H1 (cell line): ENCODE measurements around the gene RGS3.

ENCODE experiments used
- ASH2L ChIP-seq: fragments of 200-600, 300-600 bp; sonication (generic); IDR thresholded peaks from one replicate; pipeline ENCODE4 v1.7.1; 2017; ENCODE audit warnings: low read length
- CBX8 ChIP-seq: fragments of 300-800, 300-1000 bp; sonication (generic); IDR thresholded peaks from 2 replicates; pipeline ENCODE4 v1.7.1; 2016; ENCODE audit warnings: low read depth, low read length, borderline replicate concordance
- EZH2 ChIP-seq: fragments of 200-600 bp; sonication (generic); IDR thresholded peaks from 2 replicates; pipeline ENCODE4 v1.7.1; 2012; ENCODE audit warnings: low read depth, mild to moderate bottlenecking, moderate library complexity, low read length, inconsistent platforms; ENCODE audit not compliant: severe bottlenecking
- GABPA ChIP-seq: IDR thresholded peaks from 2 replicates; pipeline ENCODE4 v1.6.1; 2011; ENCODE audit warnings: mild to moderate bottlenecking, low read length, moderate library complexity, borderline replicate concordance; ENCODE audit not compliant: insufficient read depth
- JUN ChIP-seq: IDR thresholded peaks from 2 replicates; pipeline ENCODE4 v1.6.1; 2011; ENCODE audit warnings: low read depth, mild to moderate bottlenecking, improper control_type of control experiment, low read length
- NANOG ChIP-seq: IDR thresholded peaks from 2 replicates; pipeline ENCODE4 v1.6.1; 2011; ENCODE audit warnings: low read length, low read depth, mild to moderate bottlenecking, inconsistent platforms; ENCODE audit not compliant: insufficient read depth, poor library complexity, severe bottlenecking
- NRF1 ChIP-seq: IDR thresholded peaks from 2 replicates; pipeline ENCODE4 v1.6.1; 2011; ENCODE audit warnings: mild to moderate bottlenecking, low read depth, low read length, improper control_type of control experiment
- POLR2AphosphoS5 ChIP-seq: IDR thresholded peaks from 2 replicates; pipeline ENCODE4 v1.6.1; 2011; ENCODE audit warnings: low read depth, low read length
- RAD21 ChIP-seq, 2 experiments: IDR thresholded peaks in 1 of 2; conservative IDR thresholded peaks in 1 of 2; 2 replicates each; pipeline ENCODE4 v1.6.1; 2011; ENCODE audit warnings: low read depth in 2 of 2, low read length in 2 of 2, improper control_type of control experiment in 1 of 2, inconsistent platforms in 1 of 2, mild to moderate bottlenecking in 1 of 2, moderate library complexity in 1 of 2
- SP1 ChIP-seq: IDR thresholded peaks from 2 replicates; pipeline ENCODE4 v1.6.1; 2011; ENCODE audit warnings: low read depth, low read length
- TF ChIP-seq, protein P1 (sequence below), 3 experiments: IDR thresholded peaks; 1 replicate in 2 of 3; 2 replicates in 1 of 3; pipeline versions ENCODE4 v1.5.1 to v1.6.1; 2011; ENCODE audit warnings: low read length in 3 of 3, mild to moderate bottlenecking in 3 of 3, inconsistent platforms in 2 of 3, low read depth in 1 of 3, moderate library complexity in 1 of 3; ENCODE audit not compliant: insufficient read depth in 1 of 3; ENCODE audit errors: control extremely low read depth in 1 of 3

DNA sequence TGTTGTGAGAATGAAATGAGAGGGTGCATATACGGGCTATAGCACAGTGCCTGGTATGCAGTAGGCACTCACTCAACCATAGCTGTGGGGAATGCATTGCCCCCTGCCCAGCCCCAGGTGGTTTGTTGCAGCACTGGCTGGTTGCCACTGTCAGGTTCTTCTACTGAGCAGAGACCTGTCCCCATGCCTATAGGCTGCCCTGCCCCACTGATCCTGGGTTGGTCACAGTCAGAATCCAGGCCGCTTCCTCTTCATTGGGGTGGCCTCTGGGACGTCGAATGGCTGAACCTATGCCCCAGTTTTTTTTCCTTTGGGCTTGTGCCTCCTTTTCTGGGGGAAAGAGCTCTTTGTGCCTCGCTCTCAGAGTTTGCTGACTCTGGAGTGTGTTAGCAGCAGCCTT lies 74.6 kb downstream of the RGS3 start:
- TF ChIP-seq EZH2, result no peak
- no peak for TF ChIP-seq RAD21 (IDR thresholded peaks at IDR 0.05 in 1 of 2, conservative IDR thresholded peaks at IDR 0.05 in 1 of 2; ENCODE audit: low read depth in 2 of 2, low read length in 2 of 2)
- TF ChIP-seq, protein P1, sequence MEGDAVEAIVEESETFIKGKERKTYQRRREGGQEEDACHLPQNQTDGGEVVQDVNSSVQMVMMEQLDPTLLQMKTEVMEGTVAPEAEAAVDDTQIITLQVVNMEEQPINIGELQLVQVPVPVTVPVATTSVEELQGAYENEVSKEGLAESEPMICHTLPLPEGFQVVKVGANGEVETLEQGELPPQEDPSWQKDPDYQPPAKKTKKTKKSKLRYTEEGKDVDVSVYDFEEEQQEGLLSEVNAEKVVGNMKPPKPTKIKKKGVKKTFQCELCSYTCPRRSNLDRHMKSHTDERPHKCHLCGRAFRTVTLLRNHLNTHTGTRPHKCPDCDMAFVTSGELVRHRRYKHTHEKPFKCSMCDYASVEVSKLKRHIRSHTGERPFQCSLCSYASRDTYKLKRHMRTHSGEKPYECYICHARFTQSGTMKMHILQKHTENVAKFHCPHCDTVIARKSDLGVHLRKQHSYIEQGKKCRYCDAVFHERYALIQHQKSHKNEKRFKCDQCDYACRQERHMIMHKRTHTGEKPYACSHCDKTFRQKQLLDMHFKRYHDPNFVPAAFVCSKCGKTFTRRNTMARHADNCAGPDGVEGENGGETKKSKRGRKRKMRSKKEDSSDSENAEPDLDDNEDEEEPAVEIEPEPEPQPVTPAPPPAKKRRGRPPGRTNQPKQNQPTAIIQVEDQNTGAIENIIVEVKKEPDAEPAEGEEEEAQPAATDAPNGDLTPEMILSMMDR (IDR thresholded peaks at IDR 0.05; ENCODE audit: control extremely low read depth in 1 of 3, insufficient read depth in 1 of 3, low read depth in 1 of 3, low read length in 3 of 3), result no peak
- TF ChIP-seq NANOG, result no peak
- TF ChIP-seq POLR2AphosphoS5, result no peak
- TF ChIP-seq SP1, result no peak
- TF ChIP-seq CBX8, result no peak
- no peak for TF ChIP-seq GABPA
- no peak for TF ChIP-seq NRF1
- TF ChIP-seq JUN, result no peak
- no peak for TF ChIP-seq ASH2L
